ENCODE measurements around the gene FGD2.

DNA sequence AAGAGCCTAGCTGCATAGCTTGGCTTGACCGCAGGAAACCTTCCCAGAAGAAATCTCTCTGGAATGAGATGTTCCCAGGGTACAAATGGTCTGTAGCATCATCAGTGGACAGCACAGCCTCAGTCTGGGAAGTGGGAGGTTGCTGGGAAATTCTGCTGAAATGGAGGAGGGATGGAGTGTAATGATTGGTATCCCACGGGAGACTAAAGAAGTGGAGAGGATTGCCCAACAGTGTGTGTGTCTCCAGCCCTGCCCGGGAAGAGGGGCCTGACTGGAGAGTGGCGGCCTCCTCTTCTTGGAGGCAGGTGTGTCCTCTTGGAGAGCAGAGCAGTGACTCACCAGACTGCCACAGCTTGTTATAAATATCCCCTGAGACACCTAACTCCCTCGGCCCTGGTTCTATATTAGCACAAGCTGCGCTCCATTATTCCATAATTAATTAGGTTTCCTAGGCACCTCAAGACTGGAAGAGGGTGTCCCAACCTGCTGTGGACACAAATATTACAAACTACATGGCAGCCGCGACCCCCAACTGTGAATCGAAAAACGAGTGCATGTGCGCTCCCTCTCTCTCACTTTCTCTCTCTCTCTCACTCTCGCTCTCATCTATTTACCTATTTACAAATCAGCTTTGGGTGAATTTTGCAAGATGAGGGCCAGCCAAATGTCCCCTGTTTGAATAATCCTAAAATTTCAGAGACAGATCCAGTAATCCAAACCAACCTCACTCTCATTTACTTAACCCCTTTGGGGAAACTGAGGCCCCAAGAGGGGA, 68.8 kb downstream of the FGD2 start:
- TF ChIP-seq POLR2A (IDR thresholded peaks at IDR 0.05; ENCODE audit: low read depth, low read length) (no peak), POLR2AphosphoS5 (IDR thresholded peaks at IDR 0.05; ENCODE audit: low read depth, low read length) (no peak)
